Transverse colon (tissue), 4 donors: ENCODE measurements around the gene PLCL2. TPM values are rescaled to one million over a fixed set of nuclear protein-coding genes. Genes with fewer than 3 reads are reported as not detected.

Source experiments
- DNase-seq: peaks from one replicate; pipeline ENCODE4 v3.0.0-alpha.2; 2019
- H3K27ac ChIP-seq, 4 donors: fragments of 200-600 bp; sonication (generic); 2 replicates each; pipeline ENCODE4 v1.5.1; 2016 to 2018; ENCODE audit warnings: inconsistent platforms in 4 of 4
- H3K27me3 ChIP-seq: fragments of 200-600 bp; sonication (generic); 2 replicates; pipeline ENCODE4 v1.5.1; 2017; ENCODE audit warnings: inconsistent platforms
- H3K36me3 ChIP-seq, 4 donors: fragments of 200-600 bp; sonication (generic); 2 replicates each; pipeline ENCODE4 v1.5.1; 2017 to 2019; ENCODE audit warnings: inconsistent platforms in 4 of 4
- H3K4me1 ChIP-seq, 4 donors: fragments of 200-600 bp; sonication (generic); 2 replicates each; pipeline ENCODE4 v1.5.1; 2017 to 2020; ENCODE audit warnings: inconsistent platforms in 4 of 4
- H3K4me3 ChIP-seq, 4 donors: fragments of 200-600 bp; sonication (generic); 1 replicate in 1 of 4; 2 replicates in 3 of 4; pipeline versions ENCODE4 v1.5.1 to v1.6.1; 2017 to 2019; ENCODE audit warnings: inconsistent platforms in 4 of 4
- H3K9me3 ChIP-seq, 2 donors: fragments of 200-600 bp; sonication (generic); 2 replicates each; pipeline ENCODE4 v1.5.1; 2017 to 2019; ENCODE audit warnings: inconsistent platforms in 2 of 2
- EP300 ChIP-seq: sonication (generic); formaldehyde crosslinking; IDR thresholded peaks from one replicate; pipeline ENCODE4 v1.6.1; 2017; ENCODE audit warnings: antibody characterized with exemption, low read depth
- POLR2A ChIP-seq: fragments of 450-650 bp; IDR thresholded peaks from one replicate; pipeline ENCODE4 v1.6.1; 2016; ENCODE audit warnings: antibody characterized with exemption, mild to moderate bottlenecking, moderate library complexity
- POLR2AphosphoS5 ChIP-seq, 3 donors: sonication (generic); formaldehyde crosslinking; IDR thresholded peaks; one replicate each; pipeline ENCODE4 v1.6.1; 2016; ENCODE audit warnings: antibody characterized with exemption in 3 of 3
- WGBS, 2 donors: methylation state at CpG; one replicate each; pipeline ENCODE4 v1.1.5; 2018; ENCODE audit warnings: low coverage in 1 of 2; 5-methylcytosine and 5-hydroxymethylcytosine counted together
- in situ Hi-C, 4 donors: fragments of 200-750 bp; cut with MboI; loops; one replicate each; pipeline versions ENCODE4 v1.15.0 to v1.15.1; 2017; ENCODE audit warnings: low sequenced_read_pairs in 3 of 4, low pct_ligation_motif_present in 1 of 4, low pct_unique_long_range_greater_than_20kb in 1 of 4
- intact Hi-C: fragments of 100-400 bp; cut with DNase I; formaldehyde crosslinking; loops from one replicate; pipeline ENCODE4 v1.15.1; 2023; ENCODE audit warnings: low total_unique reads
- total RNA-seq, 4 donors: library from RNA; depleted of rRNA; stranded (reverse); fragments of >200 nt; gene quantifications; one replicate each; pipeline ENCODE4 v1.1.0, GENCODE V29; 2016
- TF ChIP-seq, protein P1 (sequence below), 5 experiments: fragments of 200-600 bp in 3 of 5; fragments of 450-650 bp in 2 of 5; sonication (generic) in 3 of 5; IDR thresholded peaks; 1 replicate in 2 of 5; 2 replicates in 3 of 5; pipeline ENCODE4 v1.5.1; 2016 to 2017; ENCODE audit warnings: antibody characterized with exemption in 5 of 5, inconsistent platforms in 3 of 5, mild to moderate bottlenecking in 2 of 5, moderate library complexity in 1 of 5

The PLCL2 gene
- total RNA-seq, 4 donors from 2014 or later = 17.2 to 41.4 (median 35.9) TPM

DNA sequence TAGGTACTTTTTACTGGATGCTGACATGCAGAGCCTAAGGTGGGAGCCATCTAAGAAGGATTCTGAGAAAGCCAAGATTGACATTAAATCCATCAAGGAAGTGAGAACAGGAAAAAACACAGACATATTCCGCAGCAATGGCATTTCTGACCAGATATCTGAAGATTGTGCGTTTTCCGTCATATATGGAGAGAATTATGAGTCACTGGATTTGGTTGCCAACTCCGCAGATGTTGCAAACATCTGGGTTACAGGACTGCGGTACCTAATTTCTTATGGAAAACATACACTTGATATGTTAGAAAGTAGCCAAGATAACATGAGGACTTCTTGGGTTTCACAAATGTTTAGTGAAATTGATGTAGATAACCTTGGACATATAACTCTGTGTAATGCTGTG is 125.1 kb downstream of the PLCL2 start:
- no peaks in the 10 kb centered on the region for H3K9me3 ChIP-seq
- H3K27me3 ChIP-seq = no peaks in the 10 kb centered on the region
- intact Hi-C loops (no loop called here), in situ Hi-C loops (no loop called here)
- no peak overlapping the region for H3K4me3 ChIP-seq
- no peaks in the 10 kb centered on the region for H3K36me3 ChIP-seq
- DNase-seq = no peak
- 98% methylated on average over 5 of the region's 5 CpGs for WGBS, 2 donors
- peaks cover 0 to 4% (median 0%) of the 10 kb centered on the region in 4 donors for H3K4me1 ChIP-seq
- H3K27ac ChIP-seq = no peak overlapping the region
- TF ChIP-seq EP300 = no peak
- TF ChIP-seq POLR2AphosphoS5 (IDR thresholded peaks at IDR 0.05) = no peak
- TF ChIP-seq POLR2A = no peak
- TF ChIP-seq, protein P1, sequence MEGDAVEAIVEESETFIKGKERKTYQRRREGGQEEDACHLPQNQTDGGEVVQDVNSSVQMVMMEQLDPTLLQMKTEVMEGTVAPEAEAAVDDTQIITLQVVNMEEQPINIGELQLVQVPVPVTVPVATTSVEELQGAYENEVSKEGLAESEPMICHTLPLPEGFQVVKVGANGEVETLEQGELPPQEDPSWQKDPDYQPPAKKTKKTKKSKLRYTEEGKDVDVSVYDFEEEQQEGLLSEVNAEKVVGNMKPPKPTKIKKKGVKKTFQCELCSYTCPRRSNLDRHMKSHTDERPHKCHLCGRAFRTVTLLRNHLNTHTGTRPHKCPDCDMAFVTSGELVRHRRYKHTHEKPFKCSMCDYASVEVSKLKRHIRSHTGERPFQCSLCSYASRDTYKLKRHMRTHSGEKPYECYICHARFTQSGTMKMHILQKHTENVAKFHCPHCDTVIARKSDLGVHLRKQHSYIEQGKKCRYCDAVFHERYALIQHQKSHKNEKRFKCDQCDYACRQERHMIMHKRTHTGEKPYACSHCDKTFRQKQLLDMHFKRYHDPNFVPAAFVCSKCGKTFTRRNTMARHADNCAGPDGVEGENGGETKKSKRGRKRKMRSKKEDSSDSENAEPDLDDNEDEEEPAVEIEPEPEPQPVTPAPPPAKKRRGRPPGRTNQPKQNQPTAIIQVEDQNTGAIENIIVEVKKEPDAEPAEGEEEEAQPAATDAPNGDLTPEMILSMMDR (IDR thresholded peaks at IDR 0.05) = no peak

DNA sequence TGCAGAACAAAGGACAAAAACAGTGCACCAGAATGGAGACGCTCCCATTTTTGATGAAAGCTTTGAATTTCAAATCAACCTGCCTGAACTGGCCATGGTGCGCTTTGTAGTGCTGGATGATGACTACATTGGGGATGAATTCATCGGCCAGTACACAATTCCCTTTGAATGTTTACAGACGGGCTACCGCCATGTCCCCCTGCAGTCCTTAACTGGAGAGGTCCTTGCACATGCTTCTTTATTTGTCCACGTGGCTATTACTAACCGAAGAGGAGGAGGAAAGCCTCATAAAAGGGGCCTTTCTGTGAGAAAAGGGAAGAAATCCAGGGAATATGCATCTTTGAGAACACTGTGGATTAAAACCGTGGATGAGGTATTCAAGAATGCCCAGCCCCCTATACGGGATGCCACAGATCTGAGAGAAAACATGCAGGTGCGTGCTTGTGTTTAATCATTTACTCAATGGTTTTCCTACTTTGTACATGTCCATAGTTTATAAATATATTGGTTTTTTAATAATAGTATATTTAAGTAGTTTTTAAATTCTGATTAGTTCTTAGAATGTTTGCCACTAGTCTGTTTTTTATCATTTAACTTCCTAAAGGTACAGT is 127.1 kb downstream of the PLCL2 start:
- Histone ChIP-seq H3K27me3 (no peaks in the 10 kb centered on the region), H3K27ac (no peak overlapping the region)

DNA sequence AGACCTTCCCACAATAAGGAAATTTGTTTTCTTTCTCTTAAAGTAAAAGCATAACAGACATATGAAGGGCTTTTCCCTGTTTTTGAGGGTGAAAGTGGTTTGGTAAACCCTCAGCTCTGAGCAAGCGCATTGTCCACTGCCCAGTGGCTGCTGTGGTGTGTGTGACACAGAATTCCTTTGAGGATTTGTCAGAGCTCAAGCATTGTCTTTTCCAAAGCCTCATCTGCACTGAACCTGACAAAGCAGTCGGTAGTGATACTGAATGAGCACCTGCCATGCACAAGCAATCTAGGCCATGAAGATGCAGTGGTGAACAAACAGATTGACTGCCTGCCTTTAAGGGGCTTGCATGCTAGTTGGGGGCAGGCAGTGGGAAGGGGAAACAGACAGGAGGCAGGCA is 128.3 kb downstream of the PLCL2 start:
- in situ Hi-C loops (no loop called here), intact Hi-C loops (no loop called here)
- TF ChIP-seq, protein P1 (IDR thresholded peaks at IDR 0.05) = no peak
- TF ChIP-seq POLR2A = no peak
- no peak for TF ChIP-seq POLR2AphosphoS5 (IDR thresholded peaks at IDR 0.05)
- TF ChIP-seq EP300 = no peak
- 94 to 100% methylated on average over 1 to 2 of the region's 2 CpGs for whole genome bisulfite sequencing, 2 donors
- Histone ChIP-seq H3K36me3 (peaks cover 0 to 5% (median 0%) of the 10 kb centered on the region in 4 donors), H3K4me3 (no peak overlapping the region), H3K27ac (no peak overlapping the region), H3K9me3 (no peaks in the 10 kb centered on the region), H3K27me3 (no peaks in the 10 kb centered on the region), H3K4me1 (no peaks in the 10 kb centered on the region)
- no peak for DNase-seq

More for the DNA sequence above, 127.1 kb downstream of the PLCL2 start:
- Histone ChIP-seq H3K4me1 (no peaks in the 10 kb centered on the region), H3K9me3 (no peaks in the 10 kb centered on the region), H3K4me3 (no peak overlapping the region), H3K36me3 (peaks cover 0 to 5% (median 0%) of the 10 kb centered on the region in 4 donors)
- intact Hi-C loops = no loop called here
- in situ Hi-C loops = no loop called here
- no peak for DNase-seq
- WGBS, 2 donors = 88 to 94% methylated on average over 8 to 10 of the region's 10 CpGs
- TF ChIP-seq POLR2AphosphoS5 (IDR thresholded peaks at IDR 0.05) (no peak), POLR2A (no peak), EP300 (no peak)
- TF ChIP-seq, protein P1 (IDR thresholded peaks at IDR 0.05) = no peak

DNA sequence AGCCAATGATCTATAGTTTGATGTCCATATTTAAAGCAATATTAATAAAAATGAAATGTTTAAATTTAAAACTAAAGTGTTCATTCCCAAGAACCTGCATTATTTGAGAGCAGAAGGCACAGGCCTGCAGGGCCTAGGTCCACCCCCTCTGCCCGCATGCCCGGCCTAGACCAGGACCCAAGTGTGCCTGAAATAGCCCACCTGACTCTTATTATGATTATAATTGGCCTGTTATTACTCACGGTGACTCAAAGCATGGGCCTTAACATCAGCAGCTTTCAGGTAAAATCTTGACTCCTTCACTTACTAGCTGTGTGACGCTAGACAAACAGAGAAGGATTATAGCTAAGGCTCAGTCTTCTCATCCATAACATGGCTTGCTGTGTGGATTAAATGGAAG is 128.8 kb downstream of the PLCL2 start:
- TF ChIP-seq, protein P1 (IDR thresholded peaks at IDR 0.05) = no peak
- TF ChIP-seq EP300 (no peak), POLR2A (no peak), POLR2AphosphoS5 (IDR thresholded peaks at IDR 0.05) (no peak)
- Histone ChIP-seq H3K27me3 (no peaks in the 10 kb centered on the region), H3K4me1 (no peaks in the 10 kb centered on the region), H3K27ac (no peak overlapping the region), H3K36me3 (peaks cover 0 to 5% (median 0%) of the 10 kb centered on the region in 4 donors), H3K4me3 (no peak overlapping the region), H3K9me3 (no peaks in the 10 kb centered on the region)
- intact Hi-C loops (no loop called here), in situ Hi-C loops (no loop called here)
- DNase-seq = no peak
- WGBS, 2 donors = 83 to 87% methylated on average over 4 of the region's 4 CpGs
